Measurements from ENCODE around the gene PPP1CA. TPM values are rescaled to one million over a fixed set of nuclear protein-coding genes. Genes with fewer than 3 reads are reported as not detected.

The PPP1CA gene
- total and polyA plus RNA-seq, 2 donors (not counting 1 experiment from before 2014, with no cell fraction given): 104 to 135 TPM

GRCh38 chr11:67356864-67357561 is 44.6 kb downstream of the PPP1CA start:
- Histone ChIP-seq H3K9me3 (ENCODE audit: control insufficient read depth, insufficient read depth, low read depth, low read length) (no peaks in the 10 kb centered on the region), H2AFZ (ENCODE audit: low read length) (no peak overlapping the region), H4K20me1 (ENCODE audit: control insufficient read depth, extremely low read depth, insufficient read depth, low read length) (no peaks in the 10 kb centered on the region), H3K4me1 (ENCODE audit: control insufficient read depth, extremely low read depth, insufficient read depth, low read length) (peaks cover 39% of the 10 kb centered on the region), H3K9ac (ENCODE audit: insufficient read depth, low read length) (no peak overlapping the region), H3K4me3 (replicated peaks in 1 of 4; ENCODE audit: control extremely low read depth in 1 of 4, insufficient read depth in 1 of 4, low read depth in 3 of 4, low read length in 4 of 4) (no peak overlapping the region), H3K27me3 (ENCODE audit: control insufficient read depth, insufficient read depth, low read length) (no peaks in the 10 kb centered on the region), H3K36me3 (ENCODE audit: control insufficient read depth, insufficient read depth, low read length) (no peaks in the 10 kb centered on the region), H3K79me2 (ENCODE audit: control insufficient read depth, insufficient read depth, low read length) (peaks cover 4% of the 10 kb centered on the region), H3K4me2 (ENCODE audit: extremely low read depth, insufficient read depth, low read length) (no peak overlapping the region), H3K27ac (ENCODE audit: insufficient read depth, low read length) (peak overlapping the region; percentile 99)
- DNase-seq (ENCODE audit: low read depth in 2 of 2): peak; percentile 73 to 84
- no peak for TF ChIP-seq EZH2 (IDR thresholded peaks at IDR 0.05; ENCODE audit: low read length, missing control alignments)
- TF ChIP-seq, protein P1, sequence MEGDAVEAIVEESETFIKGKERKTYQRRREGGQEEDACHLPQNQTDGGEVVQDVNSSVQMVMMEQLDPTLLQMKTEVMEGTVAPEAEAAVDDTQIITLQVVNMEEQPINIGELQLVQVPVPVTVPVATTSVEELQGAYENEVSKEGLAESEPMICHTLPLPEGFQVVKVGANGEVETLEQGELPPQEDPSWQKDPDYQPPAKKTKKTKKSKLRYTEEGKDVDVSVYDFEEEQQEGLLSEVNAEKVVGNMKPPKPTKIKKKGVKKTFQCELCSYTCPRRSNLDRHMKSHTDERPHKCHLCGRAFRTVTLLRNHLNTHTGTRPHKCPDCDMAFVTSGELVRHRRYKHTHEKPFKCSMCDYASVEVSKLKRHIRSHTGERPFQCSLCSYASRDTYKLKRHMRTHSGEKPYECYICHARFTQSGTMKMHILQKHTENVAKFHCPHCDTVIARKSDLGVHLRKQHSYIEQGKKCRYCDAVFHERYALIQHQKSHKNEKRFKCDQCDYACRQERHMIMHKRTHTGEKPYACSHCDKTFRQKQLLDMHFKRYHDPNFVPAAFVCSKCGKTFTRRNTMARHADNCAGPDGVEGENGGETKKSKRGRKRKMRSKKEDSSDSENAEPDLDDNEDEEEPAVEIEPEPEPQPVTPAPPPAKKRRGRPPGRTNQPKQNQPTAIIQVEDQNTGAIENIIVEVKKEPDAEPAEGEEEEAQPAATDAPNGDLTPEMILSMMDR (conservative IDR thresholded peaks at IDR 0.05 in 1 of 2, IDR thresholded peaks at IDR 0.05 in 1 of 2; ENCODE audit: low read depth in 1 of 2, low read length in 2 of 2): peak; percentile 96 to 97

DNA sequence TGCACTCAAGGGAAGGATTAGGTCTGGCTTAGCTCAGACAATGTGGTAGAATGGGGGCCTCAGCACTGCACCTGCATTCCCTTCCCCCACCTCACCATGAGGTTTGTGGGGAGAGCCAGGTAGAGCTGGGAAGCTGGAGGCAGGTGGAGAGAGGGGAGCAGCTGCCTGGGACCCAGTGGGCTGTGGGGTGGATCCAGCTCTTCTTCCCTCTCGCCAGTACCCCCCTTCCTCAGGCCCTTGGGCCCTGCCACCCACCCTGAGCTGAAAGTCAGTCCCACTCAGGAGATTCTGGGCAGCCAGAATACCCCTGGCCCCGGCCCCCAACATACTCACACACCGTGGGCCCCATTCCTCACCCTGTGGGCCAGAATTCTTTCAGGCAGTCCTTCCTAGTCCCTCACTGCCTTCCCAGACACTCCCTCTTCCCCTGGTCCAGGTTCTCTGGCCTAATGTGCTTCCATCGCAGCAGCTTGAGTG is 45.2 kb downstream of the PPP1CA start:
- peaks cover 43% of the 10 kb centered on the region for H3K4me1 ChIP-seq (ENCODE audit: control insufficient read depth, extremely low read depth, insufficient read depth, low read length)
- H3K4me2 ChIP-seq (ENCODE audit: extremely low read depth, insufficient read depth, low read length): no peak overlapping the region
- no peaks in the 10 kb centered on the region for H3K27me3 ChIP-seq (ENCODE audit: control insufficient read depth, insufficient read depth, low read length)
- H3K9me3 ChIP-seq (ENCODE audit: control insufficient read depth, insufficient read depth, low read depth, low read length): no peaks in the 10 kb centered on the region
- TF ChIP-seq EZH2 (IDR thresholded peaks at IDR 0.05; ENCODE audit: low read length, missing control alignments): no peak
- TF ChIP-seq, protein P1 (conservative IDR thresholded peaks at IDR 0.05 in 1 of 2, IDR thresholded peaks at IDR 0.05 in 1 of 2; ENCODE audit: low read depth in 1 of 2, low read length in 2 of 2): no peak
- H3K36me3 ChIP-seq (ENCODE audit: control insufficient read depth, insufficient read depth, low read length): no peaks in the 10 kb centered on the region
- peak overlapping the region; percentile 99 for H3K27ac ChIP-seq (ENCODE audit: insufficient read depth, low read length)
- H3K9ac ChIP-seq (ENCODE audit: insufficient read depth, low read length): no peak overlapping the region
- no peak overlapping the region for H3K4me3 ChIP-seq (replicated peaks in 1 of 4; ENCODE audit: control extremely low read depth in 1 of 4, insufficient read depth in 1 of 4, low read depth in 3 of 4, low read length in 4 of 4)
- H4K20me1 ChIP-seq (ENCODE audit: control insufficient read depth, extremely low read depth, insufficient read depth, low read length): no peaks in the 10 kb centered on the region
- H2AFZ ChIP-seq (ENCODE audit: low read length): no peak overlapping the region
- DNase-seq (ENCODE audit: low read depth in 2 of 2): no peak
- H3K79me2 ChIP-seq (ENCODE audit: control insufficient read depth, insufficient read depth, low read length): peaks cover 4% of the 10 kb centered on the region

DNA sequence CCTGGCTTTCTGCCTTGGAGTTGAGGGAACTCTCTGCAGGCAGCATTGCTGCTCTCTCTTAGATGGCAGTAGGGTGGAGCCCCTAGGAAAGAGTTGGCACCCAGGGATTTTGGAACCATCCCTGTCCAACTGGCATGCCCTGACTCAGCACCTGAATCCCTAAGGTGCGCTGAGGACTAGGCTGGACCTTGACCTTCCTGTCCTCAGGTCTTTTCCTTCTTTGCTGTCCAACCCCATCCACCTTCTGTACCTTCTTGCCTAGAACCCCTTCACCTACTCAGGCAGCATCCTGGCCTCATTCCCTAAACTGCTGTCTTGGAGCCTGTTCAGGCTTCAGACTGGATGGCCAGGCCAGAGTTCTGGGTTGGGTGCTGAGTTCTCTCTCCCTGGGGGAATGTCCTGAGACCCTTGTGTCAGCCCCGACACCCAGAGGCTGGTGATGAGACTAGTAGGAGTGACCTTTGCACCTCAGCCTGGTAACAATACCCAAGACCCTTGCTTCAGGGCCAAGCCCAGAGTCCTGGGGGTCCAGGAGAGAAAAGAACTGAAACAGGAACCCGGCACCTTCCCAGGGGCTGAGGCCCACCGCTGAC is 45.8 kb downstream of the PPP1CA start:
- H3K4me2 ChIP-seq (ENCODE audit: extremely low read depth, insufficient read depth, low read length): peak overlapping the region; percentile 9

More for the DNA sequence above, 45.8 kb downstream of the PPP1CA start:
- Histone ChIP-seq H4K20me1 (ENCODE audit: control insufficient read depth, extremely low read depth, insufficient read depth, low read length) (no peaks in the 10 kb centered on the region), H3K9me3 (ENCODE audit: control insufficient read depth, insufficient read depth, low read depth, low read length) (no peaks in the 10 kb centered on the region), H3K27me3 (ENCODE audit: control insufficient read depth, insufficient read depth, low read length) (no peaks in the 10 kb centered on the region), H3K4me3 (replicated peaks in 1 of 4; ENCODE audit: control extremely low read depth in 1 of 4, insufficient read depth in 1 of 4, low read depth in 3 of 4, low read length in 4 of 4) (no peak overlapping the region), H3K79me2 (ENCODE audit: control insufficient read depth, insufficient read depth, low read length) (peaks cover 4% of the 10 kb centered on the region), H3K27ac (ENCODE audit: insufficient read depth, low read length) (peak overlapping the region; percentile 99), H2AFZ (ENCODE audit: low read length) (no peak overlapping the region), H3K9ac (ENCODE audit: insufficient read depth, low read length) (no peak overlapping the region), H3K36me3 (ENCODE audit: control insufficient read depth, insufficient read depth, low read length) (peaks cover 1% of the 10 kb centered on the region), H3K4me1 (ENCODE audit: control insufficient read depth, extremely low read depth, insufficient read depth, low read length) (peaks cover 45% of the 10 kb centered on the region)
- no peak for TF ChIP-seq EZH2 (IDR thresholded peaks at IDR 0.05; ENCODE audit: low read length, missing control alignments)
- TF ChIP-seq, protein P1 (conservative IDR thresholded peaks at IDR 0.05 in 1 of 2, IDR thresholded peaks at IDR 0.05 in 1 of 2; ENCODE audit: low read depth in 1 of 2, low read length in 2 of 2): no peak
- DNase-seq (ENCODE audit: low read depth in 2 of 2): no peak

Data from fibroblast of lung (primary cell).